ENCODE results near the gene MAFG. TPM values are rescaled to one million over a fixed set of nuclear protein-coding genes. Genes with fewer than 3 reads are reported as not detected.

MAFG gene
- total RNA-seq, 1 experiment from 2014 or later: 22.9 TPM

DNA sequence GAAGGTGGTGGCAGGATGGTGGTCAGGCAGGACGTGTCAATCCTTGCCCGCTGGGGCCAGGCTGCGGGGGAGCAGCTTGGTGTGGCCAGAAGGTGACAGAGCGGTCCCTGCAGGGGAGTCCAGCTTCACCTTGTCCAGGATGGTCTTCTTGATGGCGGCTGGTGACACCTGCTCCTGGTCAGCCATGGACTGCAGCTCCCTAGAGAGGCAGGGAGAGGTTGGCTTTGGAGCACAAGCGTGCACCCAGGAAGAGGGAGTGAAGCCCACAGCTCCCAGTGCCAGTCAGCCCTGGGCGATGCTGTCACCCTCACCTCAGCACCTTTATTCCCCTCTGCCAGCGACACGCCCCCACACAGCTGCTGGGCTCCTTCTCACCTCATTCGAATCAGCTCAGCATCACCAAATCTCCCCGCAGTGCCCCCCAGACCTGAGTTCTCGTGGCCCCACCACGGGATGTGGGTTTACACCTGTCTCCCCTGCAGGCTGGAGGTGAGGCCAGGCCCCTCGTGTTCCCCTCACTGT, 5.7 kb upstream of the MAFG start:
- Histone ChIP-seq H3K79me2 (ENCODE audit: low read length) (peaks cover 29% of the 10 kb centered on the region), H3K9me3 (ENCODE audit: low read length) (no peaks in the 10 kb centered on the region), H3K4me3 (ENCODE audit: low read length) (no peak overlapping the region), H3K4me2 (ENCODE audit: low read length) (no peak overlapping the region), H3K36me3 (ENCODE audit: low read depth, low read length) (no peaks in the 10 kb centered on the region), H4K20me1 (ENCODE audit: low read length) (no peaks in the 10 kb centered on the region), H3K9ac (ENCODE audit: low read length) (no peak overlapping the region), H3K27me3 (ENCODE audit: low read length) (no peaks in the 10 kb centered on the region), H3K9me2 (replicated peaks; ENCODE audit: low read length) (no peaks in the 10 kb centered on the region), H2AFZ (ENCODE audit: low read length) (no peak overlapping the region), H3K27ac (ENCODE audit: low read length) (no peak overlapping the region), H3K4me1 (ENCODE audit: insufficient read depth, low read length) (peaks cover 20% of the 10 kb centered on the region), H3F3A (ENCODE audit: low read length, unreplicated experiment) (no peaks in the 10 kb centered on the region)
- no TSS peak for BruUV-seq (replicated peaks)
- POLR2A ChIA-PET (ENCODE audit: unreplicated experiment): no interaction called here
- no peak for TF ChIP-seq EZH2phosphoT487 (IDR thresholded peaks at IDR 0.05; ENCODE audit: borderline replicate concordance, low read length)
- no peak for TF ChIP-seq EZH2 (IDR thresholded peaks at IDR 0.05; ENCODE audit: low read length, unreplicated experiment)
- TF ChIP-seq, protein P1, sequence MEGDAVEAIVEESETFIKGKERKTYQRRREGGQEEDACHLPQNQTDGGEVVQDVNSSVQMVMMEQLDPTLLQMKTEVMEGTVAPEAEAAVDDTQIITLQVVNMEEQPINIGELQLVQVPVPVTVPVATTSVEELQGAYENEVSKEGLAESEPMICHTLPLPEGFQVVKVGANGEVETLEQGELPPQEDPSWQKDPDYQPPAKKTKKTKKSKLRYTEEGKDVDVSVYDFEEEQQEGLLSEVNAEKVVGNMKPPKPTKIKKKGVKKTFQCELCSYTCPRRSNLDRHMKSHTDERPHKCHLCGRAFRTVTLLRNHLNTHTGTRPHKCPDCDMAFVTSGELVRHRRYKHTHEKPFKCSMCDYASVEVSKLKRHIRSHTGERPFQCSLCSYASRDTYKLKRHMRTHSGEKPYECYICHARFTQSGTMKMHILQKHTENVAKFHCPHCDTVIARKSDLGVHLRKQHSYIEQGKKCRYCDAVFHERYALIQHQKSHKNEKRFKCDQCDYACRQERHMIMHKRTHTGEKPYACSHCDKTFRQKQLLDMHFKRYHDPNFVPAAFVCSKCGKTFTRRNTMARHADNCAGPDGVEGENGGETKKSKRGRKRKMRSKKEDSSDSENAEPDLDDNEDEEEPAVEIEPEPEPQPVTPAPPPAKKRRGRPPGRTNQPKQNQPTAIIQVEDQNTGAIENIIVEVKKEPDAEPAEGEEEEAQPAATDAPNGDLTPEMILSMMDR (conservative IDR thresholded peaks at IDR 0.05; ENCODE audit: low read depth, low read length): no peak
- CTCF ChIA-PET: no interaction called here
- DNase-seq (no peak), ATAC-seq (no peak)
- intact Hi-C loops (cut with micrococcal nuclease): no loop called here

DNA sequence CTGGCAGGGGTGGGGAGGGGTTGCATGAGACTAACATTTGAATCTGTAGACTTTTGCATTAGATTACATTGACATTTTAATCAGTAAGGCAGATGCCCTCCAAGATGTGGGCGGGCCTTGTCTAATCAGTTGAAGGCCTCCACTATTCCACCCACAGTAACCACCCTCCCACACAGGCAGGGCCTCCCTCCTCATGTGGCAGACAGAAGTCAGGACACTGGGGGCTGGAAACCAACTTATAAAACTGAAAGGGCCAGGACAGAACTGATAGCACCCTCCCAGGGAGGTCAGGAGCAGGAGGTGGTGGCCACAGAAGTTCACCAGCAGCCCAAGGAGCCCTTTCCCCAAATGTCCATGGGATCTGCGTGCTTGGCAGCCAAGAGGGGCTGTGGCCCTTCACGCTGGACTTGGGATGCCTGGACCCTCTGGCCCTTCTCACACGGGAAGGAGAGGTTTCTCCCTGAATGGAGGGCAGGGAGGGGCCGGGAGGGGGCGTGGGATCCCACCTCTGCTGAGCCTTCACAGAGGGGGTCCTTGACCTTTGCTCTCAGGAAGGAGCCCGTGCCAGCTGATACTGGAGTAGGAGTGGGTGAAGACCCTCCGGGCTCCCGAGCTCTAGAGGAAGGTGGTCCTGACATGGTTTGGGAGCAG, 4.9 kb upstream of the MAFG start:
- ChIA-PET POLR2A (ENCODE audit: unreplicated experiment) (no interaction called here), CTCF (no interaction called here)
- no peak for TF ChIP-seq EZH2 (IDR thresholded peaks at IDR 0.05; ENCODE audit: low read length, unreplicated experiment)
- no peak for TF ChIP-seq EZH2phosphoT487 (IDR thresholded peaks at IDR 0.05; ENCODE audit: borderline replicate concordance, low read length)
- Histone ChIP-seq H2AFZ (ENCODE audit: low read length) (no peak overlapping the region), H3K27me3 (ENCODE audit: low read length) (no peaks in the 10 kb centered on the region), H3K36me3 (ENCODE audit: low read depth, low read length) (no peaks in the 10 kb centered on the region), H3K79me2 (ENCODE audit: low read length) (peaks cover 31% of the 10 kb centered on the region), H3K4me2 (ENCODE audit: low read length) (no peak overlapping the region), H3F3A (ENCODE audit: low read length, unreplicated experiment) (no peaks in the 10 kb centered on the region), H3K9me3 (ENCODE audit: low read length) (no peaks in the 10 kb centered on the region), H3K9me2 (replicated peaks; ENCODE audit: low read length) (no peaks in the 10 kb centered on the region), H3K4me1 (ENCODE audit: insufficient read depth, low read length) (peaks cover 20% of the 10 kb centered on the region), H3K27ac (ENCODE audit: low read length) (no peak overlapping the region), H3K4me3 (ENCODE audit: low read length) (no peak overlapping the region), H3K9ac (ENCODE audit: low read length) (no peak overlapping the region), H4K20me1 (ENCODE audit: low read length) (no peaks in the 10 kb centered on the region)
- ATAC-seq: no peak
- BruUV-seq (replicated peaks): no TSS peak
- no peak for DNase-seq
- intact Hi-C loops (cut with micrococcal nuclease): no loop called here

DNA sequence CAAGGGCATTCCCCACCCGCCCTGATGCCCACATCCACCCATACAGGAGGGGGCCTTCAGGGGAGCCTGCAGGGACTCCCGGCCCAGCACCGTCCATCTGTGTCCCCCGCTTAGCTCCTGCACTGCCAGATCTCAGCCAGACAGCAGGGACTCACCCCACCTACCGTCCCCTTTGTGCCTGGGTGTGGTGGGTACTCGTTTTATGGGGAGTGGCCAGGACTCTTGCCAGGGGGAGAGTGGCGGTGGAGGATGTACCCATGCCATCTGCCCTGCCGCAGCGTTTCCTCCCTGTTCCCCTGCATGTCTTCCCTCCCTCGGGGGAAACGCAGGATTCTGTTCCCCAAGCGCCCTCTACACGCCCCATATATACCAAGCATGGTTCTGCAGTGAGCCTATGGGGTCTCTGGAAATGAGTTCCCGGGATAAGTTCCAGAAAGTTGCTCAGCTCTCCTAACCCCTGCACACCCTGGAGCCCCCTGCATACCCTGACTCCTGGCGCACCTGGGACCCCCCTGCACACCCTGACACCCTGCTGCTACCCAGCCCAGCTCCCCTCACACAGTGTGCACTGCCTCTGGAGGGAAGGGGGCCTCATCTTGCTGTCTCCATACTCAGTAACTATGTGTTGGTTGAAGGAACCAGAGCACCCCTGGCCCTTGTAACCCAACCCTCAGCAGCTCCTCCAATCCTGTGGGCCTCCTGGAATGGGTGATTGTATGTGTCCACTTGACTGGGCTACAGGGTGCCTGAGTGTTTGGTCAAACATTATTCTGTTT, 4.2 kb upstream of the MAFG start:
- Histone ChIP-seq H3K27me3 (ENCODE audit: low read length) (no peaks in the 10 kb centered on the region), H4K20me1 (ENCODE audit: low read length) (no peaks in the 10 kb centered on the region), H3K9me2 (replicated peaks; ENCODE audit: low read length) (no peaks in the 10 kb centered on the region), H3K4me1 (ENCODE audit: insufficient read depth, low read length) (peaks cover 19% of the 10 kb centered on the region), H3F3A (ENCODE audit: low read length, unreplicated experiment) (no peaks in the 10 kb centered on the region), H3K79me2 (ENCODE audit: low read length) (peaks cover 33% of the 10 kb centered on the region), H2AFZ (ENCODE audit: low read length) (no peak overlapping the region), H3K4me2 (ENCODE audit: low read length) (no peak overlapping the region), H3K36me3 (ENCODE audit: low read depth, low read length) (no peaks in the 10 kb centered on the region), H3K9ac (ENCODE audit: low read length) (no peak overlapping the region), H3K27ac (ENCODE audit: low read length) (no peak overlapping the region), H3K4me3 (ENCODE audit: low read length) (no peak overlapping the region), H3K9me3 (ENCODE audit: low read length) (no peaks in the 10 kb centered on the region)
- intact Hi-C loops (cut with micrococcal nuclease): no loop called here
- ChIA-PET POLR2A (ENCODE audit: unreplicated experiment) (no interaction called here), CTCF (no interaction called here)
- DNase-seq (no peak), ATAC-seq (no peak; the same call in 1 of the 2 replicates)
- TF ChIP-seq EZH2phosphoT487 (IDR thresholded peaks at IDR 0.05; ENCODE audit: borderline replicate concordance, low read length): no peak
- TF ChIP-seq, protein P1 (conservative IDR thresholded peaks at IDR 0.05; ENCODE audit: low read depth, low read length): no peak
- TF ChIP-seq EZH2 (IDR thresholded peaks at IDR 0.05; ENCODE audit: low read length, unreplicated experiment): no peak
- BruUV-seq (replicated peaks): no TSS peak
